ENCODE measurements around the gene CES3.
A peak's percentile ranks its signal among the peaks of the same experiment; 100 is the strongest.
"Not testable (repeated sequence)": the region's sequence is repeated elsewhere in the genome, so short reads cannot be mapped to it uniquely, and the experiment has no call there.

CES3 gene

GRCh38 chr16:66934138-66934838, 26.8 kb upstream of the CES3 start, which contains the start of gene CIAO2B:
Gene CIAO2B, minus strand, starts transcription at chr16:66934402. Its CDS starts 38 bp downstream, at chr16:66934364.
- Mint-ChIP-seq H3K27me3 (ENCODE audit: low read depth, poor library complexity) (peaks cover 3% of the 10 kb centered on the region), H3K27ac (peak within 1 kb of the TSS; percentile 90), H3K4me3 (peak within 1 kb of the TSS; percentile 98), H3K9me3 (no peaks in the 10 kb centered on the region), H3K4me1 (peaks cover 45% of the 10 kb centered on the region), H3K36me3 (ENCODE audit: low read depth) (peaks cover 12% of the 10 kb centered on the region)
- TF ChIP-seq CTCF (IDR thresholded peaks at IDR 0.05) = no peak
- DNase-seq = peak; percentile 90

GRCh38 chr16:66934839-66935313, 26.2 kb upstream of the CES3 start:
- not testable (repeated sequence) for H3K9me3 Mint-ChIP-seq; DNase-seq; H3K27me3 Mint-ChIP-seq (ENCODE audit: low read depth, poor library complexity)
- Mint-ChIP-seq H3K27ac (peak overlapping the region; percentile 90), H3K36me3 (ENCODE audit: low read depth) (peaks cover 15% of the 10 kb centered on the region), H3K4me1 (peaks cover 45% of the 10 kb centered on the region), H3K4me3 (peak overlapping the region; percentile 98)

- Mint-ChIP-seq H3K27ac (peak within 1 kb of the TSS; percentile 90), H3K36me3 (ENCODE audit: low read depth) (peaks cover 18% of the 10 kb centered on the region), H3K4me3 (peak within 1 kb of the TSS; percentile 98), H3K9me3 (no peaks in the 10 kb centered on the region), H3K4me1 (peaks cover 45% of the 10 kb centered on the region), H3K27me3 (ENCODE audit: low read depth, poor library complexity) (peaks cover 3% of the 10 kb centered on the region)
- peak; percentile 51 for DNase-seq
- TF ChIP-seq CTCF (IDR thresholded peaks at IDR 0.05) = no peak
These were observed 25.6 kb upstream of the CES3 start, which contains the start of gene CES2 for GRCh38 chr16:66935314-66936011. Gene CES2, plus strand, starts transcription at chr16:66935516. Its CDS starts 120 bp downstream, at chr16:66935636.

DNA sequence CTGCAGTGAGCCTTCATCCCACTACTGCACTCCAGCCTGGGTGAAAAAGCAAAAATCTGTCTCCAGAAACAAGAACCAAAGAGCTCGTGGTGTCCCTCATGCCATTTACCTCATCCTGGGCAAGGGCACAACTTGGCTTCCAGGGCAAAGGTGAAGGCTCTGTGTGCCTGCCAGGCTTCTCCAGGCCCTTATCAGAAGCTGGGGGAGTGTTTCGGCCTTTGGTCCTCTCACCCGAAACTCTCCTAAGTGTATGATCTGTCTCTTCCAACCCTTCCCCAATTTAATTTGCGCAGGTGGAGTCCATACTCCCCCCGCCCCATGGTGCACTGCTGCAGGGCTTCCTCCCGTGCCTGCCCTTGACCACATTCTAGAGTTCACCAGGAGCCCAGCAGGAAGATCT, 24.6 kb upstream of the CES3 start:
- H3K27me3 Mint-ChIP-seq (ENCODE audit: low read depth, poor library complexity) = peaks cover 8% of the 10 kb centered on the region
- H3K9me3 Mint-ChIP-seq = no peaks in the 10 kb centered on the region
- no peak for TF ChIP-seq CTCF (IDR thresholded peaks at IDR 0.05)
- peak overlapping the region; percentile 98 for H3K4me3 Mint-ChIP-seq
- DNase-seq = no peak
- H3K27ac Mint-ChIP-seq = no peak overlapping the region
- peaks cover 18% of the 10 kb centered on the region for H3K36me3 Mint-ChIP-seq (ENCODE audit: low read depth)
- peaks cover 45% of the 10 kb centered on the region for H3K4me1 Mint-ChIP-seq

- no peak for TF ChIP-seq CTCF (IDR thresholded peaks at IDR 0.05)
- Mint-ChIP-seq H3K27ac (no peak overlapping the region), H3K9me3 (no peaks in the 10 kb centered on the region), H3K4me1 (peaks cover 45% of the 10 kb centered on the region), H3K36me3 (ENCODE audit: low read depth) (peaks cover 16% of the 10 kb centered on the region), H3K4me3 (peak overlapping the region; percentile 33), H3K27me3 (ENCODE audit: low read depth, poor library complexity) (peaks cover 9% of the 10 kb centered on the region)
- no peak for DNase-seq
These were observed 24.0 kb upstream of the CES3 start for GRCh38 chr16:66936889-66937554.

- peaks cover 9% of the 10 kb centered on the region for H3K27me3 Mint-ChIP-seq (ENCODE audit: low read depth, poor library complexity)
- DNase-seq = no peak
- H3K36me3 Mint-ChIP-seq (ENCODE audit: low read depth) = peaks cover 24% of the 10 kb centered on the region
- H3K9me3 Mint-ChIP-seq = no peaks in the 10 kb centered on the region
- peaks cover 41% of the 10 kb centered on the region for H3K4me1 Mint-ChIP-seq
- H3K27ac Mint-ChIP-seq = no peak overlapping the region
- H3K4me3 Mint-ChIP-seq = peak overlapping the region; percentile 33
- TF ChIP-seq CTCF (IDR thresholded peaks at IDR 0.05) = no peak
These were observed 23.2 kb upstream of the CES3 start for GRCh38 chr16:66937725-66938337.

Data from nephron progenitor cell (in vitro differentiated cells).